ENCODE results near the gene FRMD4A. TPM values are rescaled to one million over a fixed set of nuclear protein-coding genes. Genes with fewer than 3 reads are reported as not detected.

FRMD4A gene
- total and polyA plus RNA-seq, 3 donors from 2014 or later, result 15.0 to 20.8 (median 18.7) TPM

DNA sequence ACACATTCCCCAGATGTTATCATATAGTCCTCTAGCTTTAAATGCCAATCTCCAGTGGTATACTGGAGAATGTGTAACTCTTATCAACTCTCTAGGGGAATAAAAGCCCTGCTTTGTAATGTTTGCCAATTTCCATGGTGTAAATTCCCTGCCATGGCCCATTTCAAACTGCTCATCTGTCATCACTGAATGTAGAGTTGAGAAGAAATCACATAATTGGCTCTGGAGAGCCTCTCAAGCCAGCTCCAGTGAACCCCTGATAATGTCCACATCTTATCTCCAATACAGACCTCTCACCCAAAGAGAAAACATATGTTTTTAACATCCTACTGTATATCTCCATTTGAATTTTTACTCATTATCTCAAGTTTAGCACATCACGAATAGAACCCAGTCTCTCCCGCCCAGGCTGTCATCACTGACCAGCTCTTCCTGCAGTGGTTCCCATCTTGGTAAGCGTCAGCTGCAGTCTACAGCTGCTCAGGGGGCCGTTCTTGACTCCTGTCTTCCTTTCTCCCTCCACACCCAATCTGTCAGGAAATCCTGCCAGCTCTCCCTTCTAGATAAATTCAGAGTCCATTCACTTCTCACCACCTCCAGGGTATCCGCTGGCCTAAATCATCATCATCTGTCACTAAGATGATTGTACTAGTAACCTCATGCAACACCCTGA lies 332.4 kb downstream of the FRMD4A start:
- DNase-seq, result no peak
- Histone ChIP-seq H3K27me3 (no peaks in the 10 kb centered on the region), H3K4me1 (no peaks in the 10 kb centered on the region), H3K9me3 (no peaks in the 10 kb centered on the region), H3K4me3 (no peak overlapping the region), H3K27ac (no peak overlapping the region), H3K36me3 (ENCODE audit: low read depth, missing control alignments) (no peaks in the 10 kb centered on the region)
- intact Hi-C loops (cut with DNase I; ENCODE audit: low total_unique reads), result no loop called here
- WGBS, 2 donors, result 85% methylated on average over 5 of the region's 5 CpGs
- TF ChIP-seq, protein P1, sequence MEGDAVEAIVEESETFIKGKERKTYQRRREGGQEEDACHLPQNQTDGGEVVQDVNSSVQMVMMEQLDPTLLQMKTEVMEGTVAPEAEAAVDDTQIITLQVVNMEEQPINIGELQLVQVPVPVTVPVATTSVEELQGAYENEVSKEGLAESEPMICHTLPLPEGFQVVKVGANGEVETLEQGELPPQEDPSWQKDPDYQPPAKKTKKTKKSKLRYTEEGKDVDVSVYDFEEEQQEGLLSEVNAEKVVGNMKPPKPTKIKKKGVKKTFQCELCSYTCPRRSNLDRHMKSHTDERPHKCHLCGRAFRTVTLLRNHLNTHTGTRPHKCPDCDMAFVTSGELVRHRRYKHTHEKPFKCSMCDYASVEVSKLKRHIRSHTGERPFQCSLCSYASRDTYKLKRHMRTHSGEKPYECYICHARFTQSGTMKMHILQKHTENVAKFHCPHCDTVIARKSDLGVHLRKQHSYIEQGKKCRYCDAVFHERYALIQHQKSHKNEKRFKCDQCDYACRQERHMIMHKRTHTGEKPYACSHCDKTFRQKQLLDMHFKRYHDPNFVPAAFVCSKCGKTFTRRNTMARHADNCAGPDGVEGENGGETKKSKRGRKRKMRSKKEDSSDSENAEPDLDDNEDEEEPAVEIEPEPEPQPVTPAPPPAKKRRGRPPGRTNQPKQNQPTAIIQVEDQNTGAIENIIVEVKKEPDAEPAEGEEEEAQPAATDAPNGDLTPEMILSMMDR (IDR thresholded peaks at IDR 0.05), result no peak
- no peak for TF ChIP-seq POLR2A (IDR thresholded peaks at IDR 0.05)

GRCh38 chr10:13997650-13998049 lies 333.1 kb downstream of the FRMD4A start:
- TF ChIP-seq, protein P1 (IDR thresholded peaks at IDR 0.05), result no peak
- no peak for TF ChIP-seq POLR2A (IDR thresholded peaks at IDR 0.05)
- Histone ChIP-seq H3K4me1 (no peaks in the 10 kb centered on the region), H3K27me3 (no peaks in the 10 kb centered on the region), H3K36me3 (ENCODE audit: low read depth, missing control alignments) (no peaks in the 10 kb centered on the region), H3K9me3 (no peaks in the 10 kb centered on the region), H3K4me3 (no peak overlapping the region), H3K27ac (no peak overlapping the region)
- 86 to 93% methylated on average over 2 of the region's 2 CpGs for WGBS, 2 donors
- DNase-seq, result no peak
- intact Hi-C loops (cut with DNase I; ENCODE audit: low total_unique reads), result no loop called here

DNA sequence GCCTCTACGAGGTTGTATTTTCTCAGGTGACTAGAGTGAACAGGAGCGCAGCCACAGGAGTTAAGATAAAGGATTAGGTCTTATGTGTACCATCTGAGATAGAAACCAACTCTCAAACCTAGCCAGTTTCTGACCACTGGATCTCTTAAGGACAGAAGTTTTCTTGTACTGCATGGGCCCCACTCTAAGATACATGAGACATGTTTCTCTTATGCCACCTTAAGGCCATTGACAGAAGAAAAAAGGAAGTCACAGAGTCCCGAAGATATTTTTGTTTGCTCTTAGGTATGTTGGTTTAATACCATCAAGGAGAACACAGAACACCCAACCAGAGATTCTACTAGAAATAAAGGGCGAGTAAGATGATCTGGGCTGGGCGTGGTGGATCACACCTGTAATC lies 335.8 kb downstream of the FRMD4A start:
- WGBS, 2 donors, result 74 to 78% methylated on average over 5 of the region's 5 CpGs
- Histone ChIP-seq H3K4me3 (no peak overlapping the region), H3K4me1 (peaks cover 17% of the 10 kb centered on the region)

DNA sequence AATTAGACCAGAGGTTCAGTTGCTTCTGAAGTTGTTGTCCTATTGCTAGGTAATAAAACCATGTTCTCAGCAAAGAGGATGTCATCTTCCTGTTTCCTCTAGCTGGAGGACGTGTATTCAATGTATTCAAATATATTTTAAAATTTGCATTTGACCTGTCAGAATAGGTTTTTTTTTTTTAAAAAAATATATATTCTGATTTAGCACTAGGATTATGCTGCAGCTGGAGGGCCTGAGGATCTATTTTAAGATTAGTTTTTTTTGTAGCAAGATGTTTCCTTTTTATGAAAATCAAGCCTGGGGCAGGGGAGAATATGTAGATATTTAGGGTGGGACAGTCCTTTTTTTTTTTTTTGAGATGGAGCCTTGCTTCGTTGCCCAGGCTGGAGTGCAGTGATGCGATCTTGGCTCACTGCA lies 337.0 kb downstream of the FRMD4A start:
- Histone ChIP-seq H3K27me3 (no peaks in the 10 kb centered on the region), H3K4me3 (no peak overlapping the region), H3K36me3 (ENCODE audit: low read depth, missing control alignments) (no peaks in the 10 kb centered on the region), H3K27ac (no peak overlapping the region), H3K9me3 (no peaks in the 10 kb centered on the region), H3K4me1 (peaks cover 22% of the 10 kb centered on the region)
- TF ChIP-seq, protein P1 (IDR thresholded peaks at IDR 0.05), result no peak
- no peak for TF ChIP-seq POLR2A (IDR thresholded peaks at IDR 0.05)
- 80 to 85% methylated on average over 3 of the region's 3 CpGs for WGBS, 2 donors
- intact Hi-C loops (cut with DNase I; ENCODE audit: low total_unique reads), result no loop called here
- DNase-seq, result no peak

More for the DNA sequence above, 335.8 kb downstream of the FRMD4A start:
- no peaks in the 10 kb centered on the region for H3K9me3 ChIP-seq
- H3K36me3 ChIP-seq (ENCODE audit: low read depth, missing control alignments), result no peaks in the 10 kb centered on the region
- no peaks in the 10 kb centered on the region for H3K27me3 ChIP-seq
- no peak overlapping the region for H3K27ac ChIP-seq
- no peak for TF ChIP-seq POLR2A (IDR thresholded peaks at IDR 0.05)
- TF ChIP-seq, protein P1 (IDR thresholded peaks at IDR 0.05), result no peak
- intact Hi-C loops (cut with DNase I; ENCODE audit: low total_unique reads), result no loop called here
- no peak for DNase-seq

GRCh38 chr10:13993169-13993568 lies 337.6 kb downstream of the FRMD4A start:
- Histone ChIP-seq H3K9me3 (no peaks in the 10 kb centered on the region), H3K36me3 (ENCODE audit: low read depth, missing control alignments) (no peaks in the 10 kb centered on the region), H3K27ac (no peak overlapping the region), H3K4me1 (peaks cover 22% of the 10 kb centered on the region), H3K27me3 (no peaks in the 10 kb centered on the region), H3K4me3 (no peak overlapping the region)
- TF ChIP-seq, protein P1 (IDR thresholded peaks at IDR 0.05), result no peak
- TF ChIP-seq POLR2A (IDR thresholded peaks at IDR 0.05), result no peak
- intact Hi-C loops (cut with DNase I; ENCODE audit: low total_unique reads), result no loop called here
- no peak for DNase-seq
- 27 to 46% methylated on average over 2 of the region's 2 CpGs for WGBS, 2 donors

Measured in testis (tissue), 3 donors.